GM19324 (cell line): ENCODE data around the gene MSMP.

ENCODE experiments used
- ATAC-seq: cut with Tn5 transposase; IDR thresholded peaks from one replicate; pipeline ENCODE4 v1.9.1; 2021; ENCODE audit warnings: mild to moderate bottlenecking, moderate library complexity; ENCODE audit not compliant: unreplicated experiment, low FRiP score

The MSMP gene

DNA sequence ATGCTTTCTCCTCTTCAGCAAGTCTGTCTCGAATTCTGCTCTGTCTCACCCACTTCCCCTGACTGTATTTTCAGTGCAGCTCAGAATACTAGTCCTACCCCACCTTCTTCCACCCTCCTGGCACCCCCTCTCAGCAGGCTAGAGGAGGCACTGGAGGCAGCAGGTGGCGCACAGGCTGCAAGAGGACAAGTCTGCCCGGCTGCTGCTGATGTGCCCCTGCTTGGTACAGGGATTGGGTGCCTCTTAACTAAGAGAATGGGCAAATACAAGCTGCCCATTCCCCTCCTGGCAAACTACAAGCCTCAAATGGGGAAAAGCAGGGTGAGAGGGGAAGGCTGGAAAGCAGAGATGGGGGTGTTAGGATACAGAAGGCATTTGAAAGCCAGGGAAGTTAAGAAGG lies 27.1 kb downstream of the MSMP start:
- no peak for ATAC-seq

DNA sequence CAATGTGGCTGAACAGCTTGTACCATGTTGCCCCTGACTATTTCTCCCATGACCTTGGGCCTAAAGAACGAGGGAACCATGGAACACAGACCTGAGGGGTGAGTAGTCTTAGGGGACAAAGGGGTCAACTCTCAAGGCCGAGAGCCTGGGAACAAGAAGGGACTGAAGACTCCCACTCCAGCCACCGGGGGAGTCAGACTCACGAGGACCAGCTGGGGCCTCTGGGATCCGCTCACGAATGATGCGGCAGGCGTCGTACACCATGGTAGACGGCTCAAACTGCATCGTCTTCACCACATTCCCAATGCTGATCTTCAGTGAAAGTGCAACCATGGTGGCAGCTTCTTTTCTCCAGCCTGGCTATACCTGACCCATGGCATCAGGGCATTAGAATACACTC lies 28.7 kb downstream of the MSMP start:
- no peak for ATAC-seq

DNA sequence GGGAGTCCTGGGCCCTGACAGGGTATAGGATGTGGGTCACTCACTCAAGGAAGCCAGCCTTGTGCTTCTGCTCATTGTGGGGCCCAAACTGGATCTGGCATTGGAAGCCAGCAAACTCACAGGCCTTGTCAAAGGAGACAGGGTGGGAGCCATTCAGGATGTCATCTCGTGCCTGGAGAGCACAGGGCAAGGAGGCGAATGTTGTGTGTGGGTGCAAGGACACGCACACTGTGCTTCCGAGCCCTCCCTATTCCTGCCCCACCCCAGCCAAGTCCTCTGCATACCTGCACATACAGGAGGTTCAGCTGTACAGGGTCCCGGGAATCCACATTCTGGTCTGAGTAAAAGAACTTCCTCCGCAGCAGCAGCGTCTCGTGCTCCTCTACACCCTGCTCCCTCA lies 30.2 kb downstream of the MSMP start:
- no peak for ATAC-seq

DNA sequence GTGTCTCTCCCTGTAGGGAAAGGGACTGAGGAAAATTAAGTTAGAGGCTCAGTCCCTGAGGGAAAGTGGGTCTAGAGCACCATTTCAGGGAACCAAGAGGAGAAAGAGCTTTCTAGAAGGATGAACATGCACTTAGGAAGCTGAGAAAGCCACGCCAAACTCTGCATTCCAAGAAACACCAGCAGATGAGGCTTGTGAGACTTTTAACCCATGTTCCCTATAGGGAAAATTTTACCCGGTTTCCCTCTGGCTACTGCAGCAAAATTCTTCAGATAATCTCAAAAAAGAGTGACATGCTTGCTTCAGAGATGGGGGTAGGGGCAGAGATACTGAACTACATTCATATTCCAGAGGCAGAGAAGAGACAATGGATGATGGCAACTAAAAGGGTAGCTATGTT lies 30.6 kb downstream of the MSMP start:
- ATAC-seq: no peak

DNA sequence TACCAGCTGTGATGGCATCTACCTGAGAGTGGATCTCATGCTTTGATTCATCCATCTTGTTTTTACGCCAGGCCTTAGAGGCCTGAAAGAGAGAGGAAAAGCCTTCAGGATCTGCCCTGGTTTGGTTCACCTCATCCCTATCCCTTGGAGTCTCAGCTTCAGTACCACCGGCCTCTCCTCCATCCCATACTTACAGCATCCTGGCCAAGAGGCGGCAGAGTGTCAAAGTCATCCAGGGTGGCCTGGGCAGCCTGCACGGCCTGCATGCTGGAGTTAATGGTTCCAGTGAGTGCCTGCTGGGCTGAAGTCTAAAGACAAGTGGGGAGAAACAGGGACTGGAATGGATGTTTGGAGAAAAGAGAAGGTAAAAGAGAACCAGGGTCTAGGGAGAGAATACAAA lies 34.5 kb downstream of the MSMP start:
- no peak for ATAC-seq

GRCh38 chr9:35718721-35719511 lies 35.2 kb downstream of the MSMP start:
- no peak for ATAC-seq

GRCh38 chr9:35717132-35717870 lies 36.8 kb downstream of the MSMP start:
- ATAC-seq: no peak

- ATAC-seq: no peak
These were observed 37.8 kb downstream of the MSMP start for GRCh38 chr9:35716230-35716629.

DNA sequence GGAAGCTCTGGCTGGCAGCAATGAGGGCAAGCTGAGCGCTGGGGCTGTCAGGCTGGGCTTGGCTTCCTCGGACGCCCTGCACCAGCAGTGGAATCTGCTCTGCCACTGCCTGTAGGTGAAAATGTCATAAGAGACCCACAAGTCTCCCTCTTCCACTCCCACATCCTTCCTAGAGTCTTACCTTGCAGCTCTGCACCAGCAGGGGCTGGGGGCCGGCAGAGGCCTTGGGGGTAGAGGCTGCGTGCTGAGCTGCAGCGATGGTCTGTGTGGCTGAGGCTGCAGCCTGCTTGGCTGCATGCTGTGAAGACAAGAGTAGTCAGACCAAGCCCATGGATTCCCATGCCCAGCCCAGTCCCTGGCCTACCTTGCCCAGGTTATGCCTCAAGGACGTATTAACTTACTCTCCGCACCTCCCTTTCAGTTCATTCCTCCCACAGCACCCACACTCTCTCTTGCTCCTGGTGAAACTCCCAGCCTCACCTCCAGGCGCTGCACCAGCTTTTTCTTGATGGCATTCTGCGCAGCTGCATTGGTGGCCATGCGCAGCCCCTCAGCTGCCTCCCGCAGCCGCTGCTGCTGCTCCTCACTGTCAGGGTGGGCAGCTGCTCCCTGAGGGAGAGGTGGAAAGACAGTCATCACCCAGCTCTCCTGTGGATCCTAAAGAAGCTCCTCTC lies 39.4 kb downstream of the MSMP start:
- ATAC-seq: no peak

DNA sequence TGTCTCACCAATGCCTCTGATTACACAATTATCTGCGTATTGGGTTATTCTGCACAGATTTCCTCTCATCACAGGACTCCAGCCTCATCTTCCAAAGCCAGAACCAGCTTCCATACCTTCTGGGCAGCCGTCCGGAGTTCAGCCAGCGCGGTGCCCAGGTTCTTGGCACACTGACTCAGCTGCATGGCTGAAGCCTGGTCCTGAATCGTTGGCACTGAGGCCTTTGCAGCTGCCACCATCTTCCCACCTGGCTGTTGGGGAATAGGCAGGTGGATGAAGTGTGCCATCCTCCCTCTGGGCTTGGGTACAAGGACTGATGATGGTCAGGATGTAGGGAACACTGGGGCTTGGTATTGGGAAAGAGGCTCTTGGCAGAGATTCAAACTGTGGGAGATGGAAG lies 40.0 kb downstream of the MSMP start:
- ATAC-seq: no peak

GRCh38 chr9:35713578-35713977 lies 40.5 kb downstream of the MSMP start:
- ATAC-seq: no peak

DNA sequence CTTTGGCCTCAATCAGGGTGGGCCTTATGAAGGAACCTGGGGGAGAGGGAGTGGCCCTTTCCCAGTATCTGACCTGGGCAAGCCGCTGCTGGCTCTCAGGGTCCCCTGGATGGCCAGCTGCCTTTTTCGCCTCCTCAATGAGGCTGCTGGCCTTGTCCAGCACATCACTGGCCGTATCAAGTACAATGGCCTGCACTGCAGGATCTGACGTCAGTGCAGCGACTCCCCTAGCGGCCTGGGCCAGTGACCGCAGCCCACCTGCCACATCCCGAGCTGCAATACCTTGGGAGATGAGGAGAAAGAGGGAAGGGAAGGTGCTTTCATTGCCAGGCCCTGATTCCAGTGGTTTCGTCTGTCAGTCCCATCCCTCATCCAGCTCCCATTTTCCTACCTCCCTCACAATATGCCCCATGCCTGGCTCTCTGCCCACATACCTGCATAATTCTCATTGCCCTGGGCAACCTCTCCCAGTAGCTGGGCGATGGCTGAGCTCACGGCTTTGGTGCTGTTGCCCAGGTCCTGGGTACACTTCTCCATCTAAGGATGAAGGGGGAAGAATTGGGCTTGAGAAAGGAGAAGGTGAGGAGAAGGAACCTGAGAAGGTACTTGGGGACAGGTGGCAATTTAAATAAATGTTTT lies 41.2 kb downstream of the MSMP start:
- ATAC-seq: no peak

DNA sequence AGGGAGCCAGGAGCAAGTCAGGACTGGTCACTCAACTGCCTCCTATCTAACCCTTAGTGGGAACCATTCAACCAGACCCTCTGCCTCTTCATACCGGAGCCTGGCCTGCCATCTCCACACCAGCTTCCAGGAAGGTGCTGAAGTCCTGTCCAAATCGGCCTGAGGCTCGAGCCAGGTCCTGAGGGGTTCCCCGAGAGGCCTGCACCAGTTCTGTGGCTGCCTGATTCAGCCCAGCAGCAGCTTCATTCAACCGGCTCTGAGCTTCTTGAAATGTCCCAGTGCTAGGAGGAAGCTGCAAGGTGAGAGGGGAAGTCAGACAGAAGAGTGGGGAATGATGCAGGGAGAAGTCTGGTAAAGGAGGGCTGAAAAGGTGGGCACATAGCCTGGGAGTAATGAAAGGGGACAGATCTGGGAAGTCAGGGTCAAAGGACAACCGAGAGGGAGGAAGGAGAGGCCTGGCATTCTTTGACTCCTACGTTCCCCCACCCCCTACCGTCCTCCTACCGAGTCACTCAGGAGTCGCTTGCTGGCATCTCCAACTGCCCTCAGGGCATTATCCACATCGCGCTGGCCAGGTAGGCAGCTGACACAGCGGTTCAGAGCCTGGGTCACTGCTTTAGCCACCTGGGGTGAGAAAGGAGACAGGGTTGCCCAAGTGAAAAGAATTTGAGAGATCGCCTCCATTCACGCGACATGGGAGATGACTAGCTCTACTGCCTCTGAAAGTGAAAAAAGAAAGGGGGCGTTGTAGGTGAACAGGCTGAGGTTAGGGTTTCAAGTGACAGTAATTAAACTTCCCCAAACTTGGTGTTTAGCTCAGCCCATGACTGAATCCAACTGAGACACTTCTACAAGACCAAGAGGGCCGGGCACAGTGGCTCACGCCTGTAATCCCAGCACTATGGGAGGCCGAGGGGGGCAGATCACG lies 42.3 kb downstream of the MSMP start:
- no peak for ATAC-seq

DNA sequence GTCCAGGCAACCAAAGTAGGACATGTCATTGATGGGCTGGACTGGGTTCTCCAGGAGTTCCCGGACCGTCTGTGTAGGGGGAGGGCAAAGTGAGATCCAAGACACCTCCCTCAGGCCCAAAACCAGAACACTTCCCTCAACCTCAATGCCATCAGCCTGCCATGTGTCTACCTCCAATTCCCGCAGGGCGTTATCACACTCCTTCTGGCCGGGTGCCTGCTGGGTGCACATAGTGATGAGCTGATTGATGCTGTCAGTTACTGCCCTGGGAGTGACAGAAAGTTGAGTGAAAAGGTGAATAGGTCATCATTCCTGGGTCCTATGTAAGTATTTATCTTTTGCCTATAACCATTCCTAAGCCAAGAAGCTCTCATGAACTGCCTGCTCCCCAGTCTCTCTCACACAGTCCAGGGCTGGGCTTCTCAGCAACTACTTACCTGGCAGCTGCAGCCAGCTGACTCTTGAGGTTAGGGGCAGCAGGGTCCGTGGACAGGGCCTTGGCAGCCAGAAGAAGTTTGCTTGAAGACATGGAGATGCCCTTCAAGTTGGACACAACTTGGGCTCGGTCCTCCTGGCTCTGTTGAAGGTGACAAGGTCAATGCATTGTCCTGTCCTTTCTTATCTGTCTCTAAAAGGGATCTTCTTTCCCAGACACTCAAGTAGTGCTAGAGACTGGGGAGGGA lies 43.1 kb downstream of the MSMP start:
- no peak for ATAC-seq

GRCh38 chr9:35708146-35708545 lies 45.9 kb downstream of the MSMP start:
- ATAC-seq: no peak

DNA sequence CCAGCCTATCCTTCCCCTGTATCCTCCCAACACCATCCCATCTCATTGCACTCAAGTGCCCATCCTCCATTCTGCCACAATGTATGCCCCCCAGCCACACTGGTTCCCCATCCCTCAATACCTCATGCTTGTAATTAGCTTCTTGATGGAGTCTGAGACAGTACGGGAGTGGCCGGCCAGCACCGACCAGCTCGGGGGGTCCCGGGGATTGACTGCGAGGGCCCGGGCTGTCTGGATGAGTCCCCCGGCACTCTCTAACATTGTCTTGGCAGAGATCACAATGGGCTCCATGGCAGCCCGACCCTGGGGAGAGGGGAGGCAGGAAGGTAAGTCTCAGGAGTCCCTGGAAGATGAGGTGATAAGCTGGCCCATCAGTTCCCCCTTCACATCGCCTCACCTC lies 47.1 kb downstream of the MSMP start:
- ATAC-seq: no peak

GRCh38 chr9:35705836-35706430 lies 48.1 kb downstream of the MSMP start:
- ATAC-seq: no peak

- ATAC-seq: no peak
These were observed 48.7 kb downstream of the MSMP start for GRCh38 chr9:35705372-35705771.
